Choroid plexus epithelial cell (primary cell): ENCODE results near the gene ATP4A.

ENCODE experiments used
- DNase-seq: peaks from one replicate; pipeline ENCODE4 v3.0.0-alpha.2; 2010; ENCODE audit warnings: low read depth
- H3K4me3 ChIP-seq: 2 replicates; pipeline ENCODE4 v1.5.1; 2011; ENCODE audit warnings: low read depth, mild to moderate bottlenecking, control low read depth, low read length, moderate library complexity
- CTCF ChIP-seq: conservative IDR thresholded peaks from 2 replicates; pipeline ENCODE4 v1.5.1; 2011; ENCODE audit warnings: low read depth, mild to moderate bottlenecking, control low read depth, inconsistent platforms, low read length, moderate library complexity

Gene ATP4A

GRCh38 chr19:35565016-35565856, 1.8 kb upstream of the ATP4A start:
- TF ChIP-seq CTCF, result no peak
- no peak for DNase-seq
- no peak overlapping the region for H3K4me3 ChIP-seq

GRCh38 chr19:35562776-35563175, 682 bp downstream of the ATP4A start:
- DNase-seq, result no peak
- no peak overlapping the region for H3K4me3 ChIP-seq
- no peak for TF ChIP-seq CTCF

- H3K4me3 ChIP-seq, result no peak overlapping the region
- TF ChIP-seq CTCF, result no peak
- DNase-seq, result no peak
Observed at GRCh38 chr19:35562336-35562735, 1.1 kb downstream of the ATP4A start.

GRCh38 chr19:35561436-35561835, 2.0 kb downstream of the ATP4A start:
- TF ChIP-seq CTCF, result no peak
- DNase-seq, result no peak
- H3K4me3 ChIP-seq, result no peak overlapping the region

GRCh38 chr19:35560677-35561076, 2.8 kb downstream of the ATP4A start:
- DNase-seq, result no peak
- TF ChIP-seq CTCF, result no peak
- H3K4me3 ChIP-seq, result no peak overlapping the region

- TF ChIP-seq CTCF, result no peak
- no peak for DNase-seq
- H3K4me3 ChIP-seq, result no peak overlapping the region
Observed at GRCh38 chr19:35560271-35560670, 3.2 kb downstream of the ATP4A start.

- TF ChIP-seq CTCF, result no peak
- H3K4me3 ChIP-seq, result no peak overlapping the region
- DNase-seq, result no peak
Observed at GRCh38 chr19:35559781-35560180, 3.7 kb downstream of the ATP4A start.
